Stimulated activated CD8-positive, alpha-beta memory T cell treated with anti-CD3 and anti-CD28 coated beads, Interleukin-7, amount 100 ng/mL, for 4 hours (primary cell): ENCODE results near the gene PRKD1.

ENCODE experiments used
- DNase-seq, 2 donors: peaks; one replicate each; pipeline ENCODE4 v3.0.0-alpha.2; 2020; ENCODE audit warnings: low read depth in 2 of 2

The PRKD1 gene

GRCh38 chr14:29608861-29609260, 318.8 kb downstream of the PRKD1 start:
- no peak for DNase-seq

GRCh38 chr14:29607169-29607568, 320.5 kb downstream of the PRKD1 start:
- DNase-seq, result no peak

GRCh38 chr14:29603696-29604095, 324.0 kb downstream of the PRKD1 start:
- DNase-seq, result no peak

DNA sequence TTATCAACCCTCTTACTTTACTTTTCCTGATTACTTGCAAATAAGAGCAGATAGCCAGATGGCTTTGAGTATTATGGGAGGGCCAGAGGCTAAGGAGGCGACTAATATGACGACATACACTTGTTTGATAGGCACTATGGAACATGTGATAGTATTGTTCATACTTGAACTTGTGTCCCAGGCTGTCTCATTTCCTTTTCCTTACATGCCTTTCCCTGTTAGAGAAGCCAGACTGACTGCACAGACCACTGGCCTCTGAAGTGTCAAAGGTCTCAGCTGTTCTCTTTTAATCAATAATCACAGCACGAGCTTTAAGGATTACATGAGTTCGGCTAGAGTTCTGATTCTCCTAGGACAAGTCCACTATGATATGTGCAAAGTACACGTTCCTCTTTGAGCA, 326.0 kb downstream of the PRKD1 start:
- DNase-seq, result no peak

DNA sequence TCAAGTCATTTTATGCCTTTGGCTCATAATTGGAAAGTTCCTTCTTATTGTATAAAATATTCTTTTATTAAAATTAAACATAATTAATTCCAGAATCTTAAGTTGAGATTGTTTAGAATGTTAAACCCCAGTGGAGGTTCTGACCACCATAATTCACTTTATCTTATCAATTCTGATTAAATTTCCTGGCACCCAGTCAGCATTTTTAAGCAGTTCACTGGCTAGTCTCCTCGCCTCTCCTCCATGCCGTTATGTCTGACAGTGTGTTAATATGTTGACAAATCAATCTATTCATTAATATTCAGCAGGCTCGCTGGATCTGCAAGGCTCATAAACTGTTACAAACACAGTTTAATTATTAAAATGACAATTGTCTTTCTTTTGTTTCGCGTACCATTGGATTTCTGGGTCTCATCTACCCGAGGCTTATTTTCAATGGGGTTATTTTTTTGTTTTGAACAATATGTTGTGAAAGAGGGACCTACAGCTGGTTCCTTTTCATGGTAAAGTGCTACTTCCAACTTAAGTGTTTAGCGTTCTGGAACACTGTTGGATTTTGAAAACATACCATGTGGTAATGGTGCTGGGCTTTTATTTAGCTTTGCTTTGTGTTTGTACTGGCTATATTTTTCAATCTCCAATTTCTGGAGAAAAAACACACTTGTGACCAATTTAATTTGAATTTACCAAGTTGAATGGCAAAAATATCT, 339.7 kb downstream of the PRKD1 start:
- DNase-seq, result no peak

- DNase-seq, result no peak
Observed at GRCh38 chr14:29587046-29587445, 340.6 kb downstream of the PRKD1 start.

DNA sequence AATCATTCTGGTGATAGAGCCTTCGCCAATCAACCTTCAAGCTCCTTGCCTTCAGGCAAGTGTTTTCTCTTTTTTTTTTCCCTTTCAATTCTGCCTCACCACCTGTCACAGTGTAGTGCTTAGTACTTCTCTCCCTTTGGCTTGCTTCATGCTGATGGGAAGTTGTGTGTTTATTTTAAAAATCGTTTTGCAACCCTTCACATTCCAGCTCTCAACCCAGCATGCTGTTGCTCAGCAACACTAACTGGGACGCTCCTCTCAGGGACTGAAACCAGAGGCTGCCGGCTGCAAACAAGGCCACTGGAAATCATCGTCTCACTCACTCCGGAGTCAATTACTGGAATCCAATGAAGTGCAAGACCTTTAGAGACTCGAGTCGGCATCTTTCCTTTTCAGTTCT, 342.7 kb downstream of the PRKD1 start:
- no peak for DNase-seq

GRCh38 chr14:29580763-29581162, 346.9 kb downstream of the PRKD1 start:
- DNase-seq, result no peak

- DNase-seq, result no peak
Observed at GRCh38 chr14:29579838-29580237, 347.8 kb downstream of the PRKD1 start.

DNA sequence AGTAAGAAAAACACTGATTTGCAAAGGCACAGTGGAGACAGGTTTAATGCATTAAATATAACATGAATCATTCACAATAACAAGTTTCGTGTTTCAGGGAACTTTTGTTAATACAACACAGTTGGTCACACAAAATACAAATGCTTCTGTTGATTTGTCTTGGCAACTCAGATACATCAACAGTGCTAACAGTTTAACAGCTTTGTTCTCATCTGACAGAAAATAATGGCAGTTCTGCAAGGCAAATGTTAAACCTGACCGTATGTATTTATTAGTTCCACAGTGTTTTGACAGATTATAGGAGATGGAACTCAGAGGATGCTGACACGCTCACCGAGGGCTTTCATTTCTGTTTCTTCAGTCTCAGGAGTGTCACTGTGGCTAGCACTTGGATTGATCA, 350.7 kb downstream of the PRKD1 start:
- no peak for DNase-seq

- no peak for DNase-seq
Observed at GRCh38 chr14:29569194-29569593, 358.5 kb downstream of the PRKD1 start.

GRCh38 chr14:29566194-29566593, 361.5 kb downstream of the PRKD1 start:
- no peak for DNase-seq

- DNase-seq, result no peak
Observed at GRCh38 chr14:29558516-29558915, 369.1 kb downstream of the PRKD1 start.

DNA sequence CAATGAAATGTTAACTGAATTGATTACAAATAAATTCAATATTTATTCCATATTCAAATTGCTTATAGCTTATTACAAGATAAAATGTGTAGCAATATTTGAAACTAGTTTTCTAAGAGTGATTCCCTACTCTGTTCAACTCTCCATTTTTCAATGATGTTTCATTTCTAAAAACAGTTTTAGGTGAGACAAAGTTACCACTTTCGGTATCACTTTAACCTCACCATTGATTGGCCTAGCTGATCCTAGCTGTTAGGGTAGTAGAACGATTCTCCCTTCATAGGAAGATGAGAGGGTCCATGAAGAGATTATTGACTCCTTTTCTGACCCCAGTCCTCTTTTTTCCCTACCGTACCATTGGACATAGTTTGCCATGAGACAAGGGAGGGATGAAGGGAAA, 373.3 kb downstream of the PRKD1 start:
- DNase-seq, result no peak

DNA sequence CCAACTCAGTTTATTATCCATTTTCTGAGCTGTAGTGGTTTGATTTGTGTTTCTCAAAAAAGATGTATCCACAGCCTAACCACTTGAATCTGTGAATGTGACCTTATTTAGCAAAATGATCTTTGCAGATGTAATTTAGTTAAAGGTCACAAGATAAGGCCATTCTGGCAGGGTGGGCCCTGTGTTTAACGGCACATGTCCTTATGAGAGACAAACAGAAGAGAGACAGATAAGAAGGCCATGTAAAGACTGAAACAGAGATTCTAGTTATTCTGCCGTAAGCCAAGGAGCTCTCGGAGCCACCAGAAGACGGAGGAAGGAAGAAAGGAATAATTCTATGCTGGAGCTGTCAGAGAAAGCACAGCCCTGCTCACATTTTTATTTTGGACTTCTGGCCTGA, 374.2 kb downstream of the PRKD1 start:
- no peak for DNase-seq

DNA sequence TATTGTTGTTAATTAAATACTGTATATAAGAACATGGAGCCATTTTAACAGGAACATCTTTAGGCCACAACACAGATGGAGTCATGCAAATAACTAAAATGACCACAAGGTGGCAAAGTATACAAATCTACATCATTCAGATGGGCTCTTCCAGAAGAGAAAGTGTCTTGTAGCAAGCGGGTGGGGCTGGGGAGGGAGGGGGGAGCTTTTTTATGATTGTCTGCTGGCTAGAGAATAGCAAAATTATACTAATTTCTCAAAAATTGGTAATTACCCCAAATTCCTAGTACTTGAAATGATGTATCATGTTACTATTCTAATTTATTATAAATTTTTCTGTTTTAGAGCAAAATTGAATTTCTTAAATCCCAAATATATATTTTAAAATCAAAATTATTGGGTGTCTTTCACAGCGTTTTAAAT, 378.7 kb downstream of the PRKD1 start:
- DNase-seq, result no peak

- DNase-seq, result no peak
Observed at GRCh38 chr14:29545714-29546113, 381.9 kb downstream of the PRKD1 start.

GRCh38 chr14:29536886-29537511, 390.6 kb downstream of the PRKD1 start:
- DNase-seq, result no peak

DNA sequence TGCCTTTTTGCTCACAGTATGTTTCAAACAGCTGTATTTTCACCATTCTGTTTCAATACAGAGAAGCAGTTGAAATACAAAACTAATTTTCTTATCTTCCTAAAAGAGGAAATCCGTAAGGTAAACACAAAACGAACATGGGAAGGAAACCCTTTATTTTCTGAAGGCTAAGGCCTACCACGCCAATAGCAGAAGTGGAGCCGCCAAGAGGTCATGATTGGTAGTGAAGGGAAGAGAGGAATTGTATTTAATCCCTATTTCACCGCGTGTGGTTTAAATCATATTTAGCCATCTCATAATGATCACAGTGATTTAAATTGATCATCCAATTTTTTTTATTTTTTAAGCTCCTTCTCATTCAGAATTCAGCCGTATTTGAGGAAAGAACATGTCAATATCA, 398.2 kb downstream of the PRKD1 start:
- no peak for DNase-seq

GRCh38 chr14:29528889-29529288, 398.8 kb downstream of the PRKD1 start:
- DNase-seq, result no peak

DNA sequence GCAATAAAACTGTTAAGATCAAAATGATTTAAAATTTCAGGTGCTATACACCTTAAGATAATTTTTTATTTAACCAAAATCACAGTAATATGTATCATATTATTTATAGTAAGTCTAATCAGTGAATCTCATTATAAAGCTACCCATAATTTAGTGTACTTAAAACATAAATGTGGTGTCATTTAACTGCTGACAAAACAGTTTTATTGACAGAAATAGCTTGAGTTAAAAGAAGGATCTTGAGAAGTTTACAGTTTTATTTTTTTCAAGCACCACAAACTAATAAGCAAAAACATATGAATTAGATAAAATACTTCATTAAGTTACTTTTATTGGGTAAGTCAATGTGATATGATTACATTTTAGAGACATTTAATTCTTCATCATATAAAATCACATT, 400.4 kb downstream of the PRKD1 start:
- DNase-seq, result no peak
